Measurements from ENCODE around the gene HDAC4. TPM values are rescaled to one million over a fixed set of nuclear protein-coding genes. Genes with fewer than 3 reads are reported as not detected.

Gene HDAC4
- total and polyA plus RNA-seq, 10 of the 15 experiments (the other 5 are each of a cell fraction or from before 2014, with no cell fraction given): 0.22 to 15.7 (median 4.8) TPM

DNA sequence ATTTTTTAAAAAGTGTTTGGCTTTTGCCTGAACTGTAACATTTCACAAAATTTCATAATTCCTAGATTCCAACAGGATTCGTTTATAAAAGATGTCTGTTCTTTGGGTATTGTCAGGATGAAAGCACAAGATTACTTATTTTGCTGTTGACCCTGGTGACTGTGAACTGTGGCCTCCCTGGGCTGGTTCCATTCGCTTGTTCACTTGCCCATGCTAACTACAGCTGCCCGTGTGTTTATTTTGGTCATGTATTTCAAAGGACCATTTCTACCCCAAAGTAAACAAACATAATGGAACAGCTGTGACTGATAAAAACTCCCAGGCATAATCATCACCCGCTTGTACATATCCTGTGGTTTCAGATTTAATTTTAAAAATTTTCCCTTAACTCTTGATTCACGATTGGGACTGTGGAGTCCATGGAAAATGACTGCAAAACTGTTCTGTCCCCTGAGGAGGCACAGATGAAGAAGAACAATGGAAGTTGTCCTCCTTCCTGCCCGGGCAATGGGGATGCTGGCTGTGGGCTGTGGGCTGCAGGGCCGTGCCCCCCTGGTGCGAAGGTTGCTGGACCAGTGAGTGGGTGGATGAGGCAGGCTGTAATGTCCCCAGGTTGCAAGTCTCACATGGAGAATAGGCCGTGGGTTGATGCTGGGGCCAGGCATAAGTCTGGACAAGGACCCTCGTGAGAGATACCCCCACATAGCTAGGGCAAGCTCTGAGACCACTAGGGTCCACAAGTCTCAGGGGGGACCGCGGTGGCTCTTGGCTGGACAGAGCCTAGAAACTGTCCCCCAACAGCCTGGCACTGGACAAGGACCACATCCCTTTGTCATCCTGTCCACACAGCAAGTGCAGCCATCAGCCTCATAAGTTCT lies 28.9 kb upstream of the HDAC4 start:
- Histone ChIP-seq H4K20me1 (ENCODE audit: control insufficient read depth, insufficient read depth) (no peaks in the 10 kb centered on the region), H3K79me2 (ENCODE audit: control insufficient read depth, insufficient read depth, low read length) (no peaks in the 10 kb centered on the region), H3K27ac (ENCODE audit: control insufficient read depth, insufficient read depth) (no peak overlapping the region), H3K4me1 (ENCODE audit: control insufficient read depth, insufficient read depth, low read length) (no peaks in the 10 kb centered on the region), H3K4me2 (ENCODE audit: control insufficient read depth, insufficient read depth) (no peak overlapping the region), H3K9me3 (replicated peaks; ENCODE audit: control insufficient read depth, insufficient read depth, low read length) (no peaks in the 10 kb centered on the region), H3K36me3 (ENCODE audit: control insufficient read depth in 2 of 2, insufficient read depth in 2 of 2, low read length in 1 of 2) (no peaks in the 10 kb centered on the region), H3K4me3 (no peak overlapping the region), H3K9ac (ENCODE audit: control insufficient read depth, insufficient read depth, low read length) (no peak overlapping the region), H3K27me3 (replicated peaks in 1 of 2; ENCODE audit: control insufficient read depth in 2 of 2, insufficient read depth in 2 of 2, low read length in 1 of 2) (no peaks in the 10 kb centered on the region), H2AFZ (ENCODE audit: control insufficient read depth, low read depth, low read length) (no peak overlapping the region)
- ATAC-seq (no peak), FAIRE-seq (no peak), DNase-seq (ENCODE audit: low read depth, low spot score) (no peak)
- ChIA-PET RAD21 (ENCODE audit: unreplicated experiment) (no interaction called here), POLR2A (no interaction called here), CTCF (no interaction called here), SMC1A (ENCODE audit: uncharacterized antibody, unreplicated experiment) (no interaction called here)
- intact Hi-C loops (cut with micrococcal nuclease; ENCODE audit: unreplicated experiment): no loop called here
- no TSS peak for BruUV-seq (replicated peaks)
- TF ChIP-seq CREM (IDR thresholded peaks at IDR 0.05; ENCODE audit: low read depth) (no peak), TAF1 (IDR thresholded peaks at IDR 0.05; ENCODE audit: borderline replicate concordance, low read depth, low read length) (no peak), SIN3A (IDR thresholded peaks at IDR 0.05; ENCODE audit: low read depth, low read length) (no peak), REST (IDR thresholded peaks at IDR 0.05; ENCODE audit: low read depth, low read length) (no peak), SUZ12 (IDR thresholded peaks at IDR 0.05; ENCODE audit: unreplicated experiment) (no peak), ETV6 (conservative IDR thresholded peaks at IDR 0.05 in 1 of 2, IDR thresholded peaks at IDR 0.05 in 1 of 2; ENCODE audit: borderline replicate concordance in 1 of 2, low read depth in 1 of 2) (no peak), IKZF2 (IDR thresholded peaks at IDR 0.05) (no peak), CREB1 (IDR thresholded peaks at IDR 0.05; ENCODE audit: low read depth) (no peak), TCF3 (IDR thresholded peaks at IDR 0.05; ENCODE audit: borderline replicate concordance, insufficient read depth, low read depth, low read length) (no peak), ZNF207 (IDR thresholded peaks at IDR 0.05; ENCODE audit: borderline replicate concordance) (no peak), GATAD2B (conservative IDR thresholded peaks at IDR 0.05; ENCODE audit: low read depth) (no peak), ZNF687 (IDR thresholded peaks at IDR 0.05) (no peak), NRF1 (conservative IDR thresholded peaks at IDR 0.05; ENCODE audit: low read depth, low read length) (no peak), SMARCA5 (IDR thresholded peaks at IDR 0.05) (no peak), ZNF622 (IDR thresholded peaks at IDR 0.05) (no peak)
- 33% methylated on average over 12 of the region's 12 CpGs for WGBS (ENCODE audit: insufficient coverage, insufficient replicate concordance, low lambda C conversion rate, missing lambda C conversion rate)
- in situ Hi-C loops (cut with MboI): no loop called here

All from GM12878 (cell line).